HG02870 (cell line): Measurements from ENCODE around the gene GORASP1.

Experiments used
- ATAC-seq: cut with Tn5 transposase; IDR thresholded peaks from one replicate; pipeline ENCODE4 v1.9.1; 2021; ENCODE audit warnings: mild to moderate bottlenecking, moderate library complexity; ENCODE audit not compliant: unreplicated experiment

Gene GORASP1

GRCh38 chr3:39126532-39127071, 19.2 kb upstream of the GORASP1 start:
- no peak for ATAC-seq

GRCh38 chr3:39125841-39126500, 18.5 kb upstream of the GORASP1 start:
- no peak for ATAC-seq

DNA sequence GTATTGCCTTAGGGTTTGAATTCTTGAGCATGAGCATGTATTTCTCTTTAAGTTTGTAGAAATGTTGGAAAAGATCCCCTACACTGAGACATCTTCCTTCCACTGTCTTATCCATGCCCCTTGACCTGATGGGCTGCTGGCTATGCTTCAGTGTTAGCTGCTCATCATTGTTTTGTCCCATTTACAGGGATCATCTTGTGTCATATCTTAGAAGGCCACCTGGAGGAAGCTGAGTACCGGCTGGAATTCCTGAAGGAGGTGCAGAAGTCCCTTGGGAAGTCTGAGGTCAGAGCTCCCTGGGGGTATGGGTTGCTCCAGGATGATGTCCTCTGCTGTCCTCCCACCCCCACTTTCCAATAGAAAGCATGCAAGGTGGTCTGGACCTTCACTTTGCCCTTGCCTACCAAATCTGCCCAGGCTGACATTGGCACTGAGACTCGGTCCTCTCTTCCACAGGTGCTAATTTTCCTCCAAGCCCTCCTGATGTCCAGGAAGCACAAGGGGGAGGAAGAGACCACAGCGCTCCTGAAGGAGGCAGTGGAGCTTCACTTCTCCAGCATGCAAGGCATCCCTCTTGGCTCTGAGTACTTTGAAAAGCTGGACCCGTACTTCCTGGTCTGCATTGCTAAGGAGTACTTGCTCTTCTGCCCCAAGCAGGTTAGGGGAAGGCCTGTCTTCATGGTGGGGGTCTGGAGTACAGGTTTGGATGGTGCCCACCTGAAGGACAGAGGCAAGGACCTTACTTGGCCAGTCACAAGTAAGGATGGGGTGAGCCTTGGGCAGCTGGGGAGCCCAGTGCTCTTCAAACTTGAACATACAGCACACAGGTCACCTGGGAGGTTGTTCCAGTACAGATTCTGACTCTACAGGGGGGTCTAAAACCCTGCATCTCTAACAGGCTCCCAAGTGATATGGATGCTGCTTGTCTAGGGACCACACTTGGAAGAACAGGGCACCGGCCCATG, 17.7 kb upstream of the GORASP1 start:
- ATAC-seq = no peak

DNA sequence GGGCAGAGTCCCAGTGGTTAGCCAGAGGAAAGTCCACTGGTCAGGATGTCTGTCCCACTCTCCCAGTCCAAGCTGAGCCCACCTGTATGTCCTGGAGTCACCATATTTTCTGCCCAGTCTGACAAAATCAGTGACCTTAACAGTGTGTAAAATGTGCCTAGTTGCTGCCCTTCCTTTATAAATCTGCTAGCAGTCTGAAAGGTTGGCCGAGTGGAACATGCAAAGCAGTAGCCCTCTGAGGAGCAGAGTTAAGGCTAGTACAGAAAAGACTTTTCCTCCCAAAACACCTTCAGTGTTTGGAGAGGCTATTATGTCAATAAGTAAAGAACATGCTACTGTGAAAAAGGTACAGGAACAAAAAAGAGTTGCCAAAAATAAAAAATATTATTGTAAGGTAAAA, 15.4 kb upstream of the GORASP1 start:
- ATAC-seq = peak; percentile 63

GRCh38 chr3:39121621-39122020, 14.2 kb upstream of the GORASP1 start:
- no peak for ATAC-seq

DNA sequence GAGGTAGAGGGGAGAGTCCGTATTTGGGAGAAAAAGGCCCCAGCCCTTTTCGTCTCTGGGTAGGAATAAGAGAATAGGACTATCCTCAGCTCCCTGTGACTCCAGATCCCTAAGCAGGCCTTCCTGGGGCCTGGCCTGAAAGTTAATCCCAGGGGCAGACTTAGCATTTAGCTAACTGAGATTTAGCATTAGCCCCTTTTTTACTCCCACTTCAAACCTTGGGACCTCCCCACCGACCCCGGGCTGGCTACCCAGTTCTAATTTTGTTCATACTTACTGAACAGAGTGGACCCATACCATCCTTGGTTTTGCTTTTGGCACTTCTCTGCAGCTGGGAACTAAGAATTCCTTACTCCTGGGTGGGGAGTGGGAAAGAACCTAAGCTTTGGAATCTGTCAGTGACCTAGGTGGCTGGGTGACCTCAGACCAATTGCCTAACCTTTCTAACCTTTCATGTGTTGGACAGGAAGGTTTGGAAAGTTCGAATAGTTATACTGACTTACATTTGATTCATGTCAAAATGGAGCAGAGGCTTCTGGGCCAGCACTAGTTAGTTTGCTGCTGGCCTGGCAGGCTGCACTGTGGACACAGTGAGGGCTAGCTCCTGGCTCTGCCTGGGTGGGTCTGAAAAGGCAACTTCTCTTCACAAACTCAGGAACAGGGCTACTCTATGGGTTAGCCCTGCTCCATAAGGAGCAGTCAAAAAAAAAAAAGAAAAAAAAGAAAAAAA, 11.7 kb upstream of the GORASP1 start:
- ATAC-seq = no peak

GRCh38 chr3:39118079-39118478, 10.7 kb upstream of the GORASP1 start:
- no peak for ATAC-seq

DNA sequence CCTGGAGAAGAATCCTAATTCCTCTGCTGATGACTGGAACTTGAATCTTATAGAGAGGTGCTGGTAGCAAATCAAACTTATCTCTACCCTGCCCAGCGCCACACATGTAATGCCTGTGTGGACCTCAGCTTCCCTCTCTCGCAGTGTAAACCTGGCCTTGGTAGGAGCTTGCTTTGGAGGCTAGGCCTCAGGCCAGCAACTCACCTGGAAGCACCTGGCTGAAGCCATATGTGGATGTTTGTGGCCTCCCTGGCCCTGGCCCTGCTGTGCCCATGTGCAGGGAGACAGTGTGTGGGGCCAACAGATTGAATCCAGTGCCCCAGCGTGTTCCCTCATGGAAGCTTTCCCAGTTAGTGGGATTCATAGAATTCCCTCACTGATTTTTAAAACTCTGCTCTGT, 8.4 kb upstream of the GORASP1 start:
- no peak for ATAC-seq

- ATAC-seq = no peak
Measured at GRCh38 chr3:39114456-39114855, 7.0 kb upstream of the GORASP1 start.

- no peak for ATAC-seq
Measured at GRCh38 chr3:39113291-39113690, 5.9 kb upstream of the GORASP1 start.

DNA sequence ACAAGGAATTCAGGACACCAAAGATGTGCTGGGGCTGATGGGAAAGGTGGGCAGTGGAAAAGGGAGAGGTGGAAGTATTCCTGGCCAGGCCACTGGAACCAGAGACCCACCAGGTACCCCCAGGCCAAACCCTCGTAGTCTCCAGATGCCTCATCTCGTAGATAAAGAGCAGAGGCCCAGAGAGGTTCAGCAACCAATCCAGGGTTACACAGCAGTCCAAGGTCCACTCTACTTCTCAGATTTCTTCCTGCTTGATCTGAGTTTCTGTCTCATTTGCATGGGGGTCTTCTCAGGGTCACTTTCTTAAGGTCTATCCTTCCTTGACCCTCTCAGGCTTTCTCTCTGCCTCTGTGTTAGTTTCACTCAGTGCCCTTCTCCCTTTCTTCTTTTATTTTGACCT, 5.1 kb upstream of the GORASP1 start:
- ATAC-seq = no peak

DNA sequence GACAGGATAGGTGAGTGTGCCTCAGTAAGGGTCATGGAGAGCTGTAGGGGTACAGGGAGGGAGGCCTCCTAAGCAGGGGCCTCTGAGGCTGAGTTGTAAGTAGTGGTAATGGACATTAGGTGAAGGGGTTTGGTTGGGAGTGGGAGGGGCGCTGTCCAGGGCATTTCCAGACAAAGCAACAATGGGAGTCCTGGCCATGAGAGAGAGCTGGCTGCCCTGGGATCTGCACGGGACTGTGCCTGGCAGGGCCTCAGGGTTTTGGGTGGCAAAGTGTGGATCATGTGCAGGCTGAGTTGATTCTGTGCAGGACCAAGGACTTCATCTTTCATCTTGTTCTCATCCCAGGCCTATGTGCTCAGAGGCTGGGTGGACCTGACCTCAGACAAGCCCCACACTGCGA, 4.7 kb upstream of the GORASP1 start:
- ATAC-seq = no peak

DNA sequence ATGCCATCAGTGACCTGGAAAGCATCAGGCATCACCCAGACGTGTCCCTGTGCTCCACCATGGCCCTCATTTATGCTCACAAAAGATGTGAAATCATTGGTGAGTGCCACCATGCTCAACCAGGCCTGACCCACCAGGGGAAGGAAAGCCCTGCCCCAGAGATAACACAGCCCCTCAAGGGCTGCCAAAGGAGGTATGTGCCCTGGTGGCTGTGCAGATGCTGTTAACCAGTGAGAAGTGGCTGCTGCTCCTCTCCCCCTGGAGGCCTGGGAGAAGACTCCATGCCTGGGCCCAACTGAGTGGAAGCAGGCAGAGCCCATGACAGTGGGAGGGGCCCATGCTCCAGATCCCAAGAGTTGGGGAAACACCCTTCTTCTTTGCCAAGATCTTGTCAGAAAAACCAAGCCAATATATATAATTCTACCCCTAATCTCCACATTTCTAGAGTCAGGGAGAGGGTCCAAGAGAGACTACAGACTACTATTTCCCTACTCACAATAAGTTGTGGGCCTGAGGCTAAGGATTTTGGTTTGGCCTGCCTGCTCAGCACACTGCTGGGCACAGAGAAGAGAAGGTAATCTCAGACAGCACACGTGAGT, 2.7 kb upstream of the GORASP1 start:
- ATAC-seq = no peak

GRCh38 chr3:39109086-39109485, 1.7 kb upstream of the GORASP1 start:
- no peak for ATAC-seq

GRCh38 chr3:39108200-39108710, 828 bp upstream of the GORASP1 start:
- ATAC-seq = peak; percentile 74

GRCh38 chr3:39106851-39107387, 508 bp downstream of the GORASP1 start:
- peak; percentile 17 for ATAC-seq

DNA sequence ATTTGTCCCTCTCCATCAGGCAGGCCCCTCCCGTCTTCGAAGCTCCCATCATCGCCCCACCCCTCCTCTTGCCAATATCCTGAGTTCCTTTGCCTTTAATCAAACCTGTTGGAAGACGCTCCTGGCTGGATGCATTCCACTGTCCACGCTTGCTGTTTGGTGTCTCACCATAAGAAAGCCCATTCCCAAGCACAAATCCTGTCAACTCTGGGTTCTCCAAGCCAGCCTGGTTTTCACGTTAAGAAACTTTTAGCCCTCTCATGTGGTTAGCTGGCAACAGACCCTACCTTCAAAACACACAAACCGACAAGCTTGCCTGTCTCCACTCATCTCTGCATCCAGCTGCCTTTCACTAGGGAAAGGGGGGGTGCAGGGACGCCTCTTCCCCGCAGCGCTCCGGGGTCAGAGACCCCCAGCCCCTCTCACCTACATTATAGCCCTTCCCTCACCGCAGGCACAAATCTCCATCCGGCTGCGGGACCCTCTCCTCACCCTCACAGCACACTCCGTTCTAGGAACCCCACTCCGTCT, 1.1 kb downstream of the GORASP1 start:
- ATAC-seq = no peak

- ATAC-seq = no peak
Measured at GRCh38 chr3:39105687-39106063, 1.8 kb downstream of the GORASP1 start.

DNA sequence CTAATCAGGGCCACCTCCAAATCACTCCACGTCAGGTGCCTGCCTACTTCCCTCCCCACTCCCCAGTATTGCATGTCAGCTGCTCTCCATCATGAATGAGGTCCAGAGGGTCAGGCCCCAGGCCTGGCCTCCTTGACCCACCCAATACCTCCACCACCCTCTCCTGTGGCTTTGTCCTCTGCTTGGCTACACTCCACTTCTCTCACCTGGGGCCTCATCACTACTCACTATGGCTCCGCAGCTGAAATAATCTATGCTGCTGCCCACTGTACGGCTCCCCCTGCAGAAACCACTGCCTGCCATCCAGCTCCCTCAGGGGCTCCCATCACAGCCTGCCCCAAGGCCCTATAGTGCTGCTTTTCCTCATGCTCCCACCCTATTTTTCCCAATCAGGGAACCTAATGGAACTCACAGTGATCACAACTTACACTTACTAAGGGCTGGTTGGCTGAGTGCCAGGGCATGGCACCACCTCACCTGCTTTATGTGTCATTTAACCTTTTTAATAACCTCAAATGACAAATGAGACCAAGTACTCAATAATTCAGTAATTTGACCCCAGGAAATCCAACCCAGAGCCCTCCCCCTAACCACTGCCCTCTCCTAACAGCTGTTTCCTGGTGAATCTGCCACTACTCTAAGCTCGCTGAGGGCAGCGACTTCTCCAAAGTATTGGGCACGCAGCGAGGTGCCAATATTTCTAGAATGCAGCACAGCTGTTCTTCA, 2.3 kb downstream of the GORASP1 start:
- no peak for ATAC-seq
